Progenitor cell of endocrine pancreas (in vitro differentiated cells): Measurements from ENCODE around the gene LENEP. TPM values are rescaled to one million over a fixed set of nuclear protein-coding genes. Genes with fewer than 3 reads are reported as not detected.

ENCODE experiments used
- DNase-seq: peaks from one replicate; pipeline ENCODE4 v3.0.0; 2021; ENCODE audit warnings: low spot score; ENCODE audit not compliant: unreplicated experiment
- H3K27ac Mint-ChIP-seq: 2 replicates; pipeline ENCODE4 v1.8.0; 2021; ENCODE audit warnings: mild to moderate bottlenecking, moderate library complexity, mixed read lengths
- H3K27me3 Mint-ChIP-seq: 2 replicates; pipeline ENCODE4 v1.8.0; 2021; ENCODE audit warnings: mixed read lengths
- H3K36me3 Mint-ChIP-seq: 2 replicates; pipeline ENCODE4 v1.8.0; 2022; ENCODE audit warnings: mixed read lengths; ENCODE audit not compliant: insufficient read depth
- H3K4me1 Mint-ChIP-seq: 2 replicates; pipeline ENCODE4 v1.8.0; 2021; ENCODE audit warnings: low read depth, mixed read lengths
- H3K4me3 Mint-ChIP-seq: 2 replicates; pipeline ENCODE4 v1.8.0; 2021; ENCODE audit warnings: low read depth, mild to moderate bottlenecking, moderate library complexity, mixed read lengths
- H3K9me3 Mint-ChIP-seq: 2 replicates; pipeline ENCODE4 v1.8.0; 2021; ENCODE audit warnings: low read depth, mixed read lengths
- CTCF ChIP-seq: fragments of 200-600 bp; sonication (generic); IDR thresholded peaks from one replicate; pipeline ENCODE4 v1.5.0; 2021; ENCODE audit warnings: antibody characterized with exemption, mild to moderate bottlenecking; ENCODE audit not compliant: unreplicated experiment
- total RNA-seq: library from RNA; stranded (reverse); gene quantifications from 2 replicates; pipeline ENCODE4 v1.2.1, GENCODE V29; 2021

The LENEP gene
- total RNA-seq, 1 donor from 2014 or later, result 0.84 TPM

- peaks cover 22% of the 10 kb centered on the region for H3K4me1 Mint-ChIP-seq
- H3K27me3 Mint-ChIP-seq, result no peaks in the 10 kb centered on the region
- DNase-seq, result no peak
- no peak overlapping the region for H3K27ac Mint-ChIP-seq
- H3K9me3 Mint-ChIP-seq, result no peaks in the 10 kb centered on the region
- no peak overlapping the region for H3K4me3 Mint-ChIP-seq
- TF ChIP-seq CTCF, result no peak
- H3K36me3 Mint-ChIP-seq, result peaks cover 8% of the 10 kb centered on the region
These were observed 25.9 kb upstream of the LENEP start for GRCh38 chr1:154967331-154967950.

- DNase-seq, result no peak
- Mint-ChIP-seq H3K4me3 (no peak overlapping the region), H3K9me3 (no peaks in the 10 kb centered on the region), H3K27me3 (no peaks in the 10 kb centered on the region), H3K27ac (peak overlapping the region; percentile 56), H3K36me3 (peaks cover 7% of the 10 kb centered on the region), H3K4me1 (peaks cover 26% of the 10 kb centered on the region)
- TF ChIP-seq CTCF, result no peak
These were observed 24.7 kb upstream of the LENEP start for GRCh38 chr1:154968731-154969130.

GRCh38 chr1:154969246-154969645 is 24.1 kb upstream of the LENEP start:
- Mint-ChIP-seq H3K4me1 (peaks cover 26% of the 10 kb centered on the region), H3K27ac (peak overlapping the region; percentile 56), H3K9me3 (no peaks in the 10 kb centered on the region), H3K4me3 (peak overlapping the region; percentile 55), H3K36me3 (peaks cover 4% of the 10 kb centered on the region), H3K27me3 (no peaks in the 10 kb centered on the region)
- TF ChIP-seq CTCF, result no peak
- no peak for DNase-seq

GRCh38 chr1:154969860-154970452 is 23.4 kb upstream of the LENEP start:
- Mint-ChIP-seq H3K27me3 (no peaks in the 10 kb centered on the region), H3K27ac (no peak overlapping the region), H3K9me3 (no peaks in the 10 kb centered on the region), H3K4me1 (peaks cover 26% of the 10 kb centered on the region), H3K4me3 (peak overlapping the region; percentile 55), H3K36me3 (peaks cover 4% of the 10 kb centered on the region)
- DNase-seq, result no peak
- no peak for TF ChIP-seq CTCF

- H3K27ac Mint-ChIP-seq, result peak within 1 kb of the TSS; percentile 98
- no peak for TF ChIP-seq CTCF
- H3K4me3 Mint-ChIP-seq, result peak within 1 kb of the TSS; percentile 74
- H3K27me3 Mint-ChIP-seq, result no peaks in the 10 kb centered on the region
- peaks cover 26% of the 10 kb centered on the region for H3K4me1 Mint-ChIP-seq
- peaks cover 2% of the 10 kb centered on the region for H3K36me3 Mint-ChIP-seq
- no peaks in the 10 kb centered on the region for H3K9me3 Mint-ChIP-seq
- DNase-seq, result peak; percentile 57
These were observed 22.6 kb upstream of the LENEP start, which contains the start of gene SHC1 for GRCh38 chr1:154970631-154971340. TSS of gene SHC1 (minus strand) at chr1:154970747. CDS start at chr1:154970526, 221 bp downstream.
